Fibroblast of peridontal ligament (primary cell): ENCODE measurements around the gene SLC22A7.

Source experiments
- DNase-seq: peaks from one replicate; pipeline ENCODE4 v3.0.0-alpha.2; 2010; ENCODE audit errors: extremely low read depth

Gene SLC22A7

DNA sequence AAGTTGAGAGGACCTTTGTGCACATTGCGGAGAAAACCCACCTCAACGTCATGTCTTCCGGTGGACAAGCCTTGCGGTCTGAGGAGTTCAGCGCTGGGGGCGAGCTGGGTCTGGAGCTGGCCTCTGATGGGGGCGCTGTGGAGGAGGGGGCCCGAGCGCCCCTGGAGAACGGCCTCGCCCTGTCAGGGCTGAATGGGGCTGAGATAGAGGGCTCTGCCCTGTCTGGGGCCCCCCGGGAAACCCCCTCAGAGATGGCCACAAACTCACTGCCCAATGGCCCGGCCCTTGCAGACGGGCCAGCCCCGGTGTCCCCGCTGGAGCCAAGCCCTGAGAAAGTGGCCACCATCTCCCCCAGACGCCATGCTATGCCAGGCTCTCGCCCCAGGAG, 14.6 kb upstream of the SLC22A7 start:
- no peak for DNase-seq

DNA sequence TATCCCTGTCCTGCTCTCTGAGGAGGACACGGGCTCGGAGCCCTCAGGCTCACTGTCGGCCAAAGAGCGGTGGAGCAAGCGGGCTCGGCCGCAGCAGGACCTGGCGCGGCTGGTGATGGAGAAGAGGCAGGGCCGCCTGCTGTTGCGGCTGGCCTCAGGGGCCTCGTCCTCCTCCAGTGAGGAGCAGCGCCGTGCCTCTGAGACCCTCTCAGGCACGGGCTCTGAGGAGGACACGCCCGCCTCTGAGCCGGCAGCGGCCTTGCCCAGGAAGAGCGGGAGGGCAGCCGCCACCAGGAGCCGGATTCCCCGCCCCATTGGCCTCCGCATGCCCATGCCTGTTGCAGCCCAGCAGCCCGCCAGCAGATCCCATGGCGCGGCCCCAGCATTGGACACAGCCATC, 14.2 kb upstream of the SLC22A7 start:
- no peak for DNase-seq

DNA sequence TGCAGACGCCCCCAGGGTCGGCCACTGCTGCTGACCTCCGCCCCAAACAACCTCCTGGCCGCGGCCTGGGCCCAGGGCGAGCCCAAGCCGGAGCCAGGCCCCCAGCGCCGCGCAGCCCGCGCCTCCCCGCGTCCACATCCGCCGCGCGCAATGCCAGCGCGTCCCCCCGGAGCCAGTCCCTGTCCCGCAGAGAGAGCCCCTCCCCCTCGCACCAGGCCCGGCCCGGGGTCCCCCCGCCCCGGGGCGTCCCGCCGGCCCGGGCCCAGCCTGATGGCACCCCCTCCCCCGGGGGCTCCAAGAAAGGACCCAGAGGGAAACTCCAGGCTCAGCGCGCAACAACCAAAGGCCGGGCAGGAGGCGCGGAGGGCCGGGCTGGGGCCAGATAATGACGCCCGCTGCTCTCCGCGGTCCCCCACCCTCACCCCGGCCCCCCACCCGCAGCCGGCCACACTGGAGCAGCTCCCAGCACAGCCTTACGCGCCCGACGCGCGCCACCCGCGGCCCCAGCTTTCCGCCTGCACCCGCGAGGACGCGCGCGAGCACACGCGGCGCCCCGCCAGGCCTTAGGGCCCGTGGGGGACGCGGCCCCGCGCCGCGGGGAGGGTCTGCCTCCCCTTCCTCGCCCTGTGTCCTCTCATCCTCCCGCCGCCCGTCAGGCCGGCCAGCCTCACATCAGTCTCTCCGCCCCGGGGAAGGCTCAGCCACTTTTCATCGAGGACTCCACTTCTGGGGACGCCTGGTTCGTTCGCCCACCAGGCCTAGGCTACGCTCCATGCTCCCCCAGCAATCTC, 12.9 kb upstream of the SLC22A7 start:
- no peak for DNase-seq

DNA sequence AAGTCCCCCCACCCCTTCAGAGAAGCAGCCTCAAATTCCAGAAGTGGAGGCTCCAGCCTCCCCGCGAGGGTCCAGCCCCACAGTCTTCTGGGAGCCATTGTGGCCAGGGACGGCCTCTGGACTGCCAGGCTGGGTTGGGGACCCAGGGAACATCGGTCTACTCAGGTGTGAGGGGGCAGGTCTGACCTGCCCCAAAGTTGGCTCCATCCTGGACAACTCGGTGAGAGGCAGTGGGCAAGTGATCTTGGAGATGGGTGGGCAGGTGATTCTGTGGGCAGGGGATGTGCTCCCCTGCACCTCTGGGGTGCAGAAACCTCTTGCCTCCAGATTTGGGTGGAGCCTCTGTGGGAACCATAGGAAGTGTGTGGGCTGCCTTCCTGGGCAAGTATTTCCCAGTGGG, 12.2 kb upstream of the SLC22A7 start:
- DNase-seq = no peak

DNA sequence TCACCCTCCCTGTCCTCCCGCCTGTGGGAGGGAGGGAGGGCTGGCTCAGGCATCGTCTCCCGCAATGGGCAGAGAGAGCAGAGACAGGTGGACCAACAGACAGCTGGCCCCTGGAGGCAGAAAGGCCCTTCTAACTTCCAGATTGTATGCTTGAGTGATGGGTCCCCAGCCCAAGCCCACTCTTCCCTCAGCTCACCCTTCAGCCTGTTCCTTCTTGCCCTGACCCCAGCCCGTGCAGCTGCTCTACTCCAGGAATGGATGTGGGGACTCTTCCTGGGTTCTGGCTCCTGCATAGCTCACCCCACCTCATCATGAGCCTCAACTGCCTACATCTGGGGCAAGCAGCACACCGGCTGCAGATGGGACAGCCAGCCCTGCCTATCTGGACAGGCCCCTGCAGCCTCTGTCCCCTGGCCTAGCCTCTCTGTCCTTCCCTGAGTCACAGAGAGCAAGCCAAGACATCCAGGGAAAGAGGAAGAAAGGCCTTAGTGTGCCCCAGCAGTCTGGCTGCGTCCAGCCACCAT, 11.5 kb upstream of the SLC22A7 start:
- DNase-seq = no peak

DNA sequence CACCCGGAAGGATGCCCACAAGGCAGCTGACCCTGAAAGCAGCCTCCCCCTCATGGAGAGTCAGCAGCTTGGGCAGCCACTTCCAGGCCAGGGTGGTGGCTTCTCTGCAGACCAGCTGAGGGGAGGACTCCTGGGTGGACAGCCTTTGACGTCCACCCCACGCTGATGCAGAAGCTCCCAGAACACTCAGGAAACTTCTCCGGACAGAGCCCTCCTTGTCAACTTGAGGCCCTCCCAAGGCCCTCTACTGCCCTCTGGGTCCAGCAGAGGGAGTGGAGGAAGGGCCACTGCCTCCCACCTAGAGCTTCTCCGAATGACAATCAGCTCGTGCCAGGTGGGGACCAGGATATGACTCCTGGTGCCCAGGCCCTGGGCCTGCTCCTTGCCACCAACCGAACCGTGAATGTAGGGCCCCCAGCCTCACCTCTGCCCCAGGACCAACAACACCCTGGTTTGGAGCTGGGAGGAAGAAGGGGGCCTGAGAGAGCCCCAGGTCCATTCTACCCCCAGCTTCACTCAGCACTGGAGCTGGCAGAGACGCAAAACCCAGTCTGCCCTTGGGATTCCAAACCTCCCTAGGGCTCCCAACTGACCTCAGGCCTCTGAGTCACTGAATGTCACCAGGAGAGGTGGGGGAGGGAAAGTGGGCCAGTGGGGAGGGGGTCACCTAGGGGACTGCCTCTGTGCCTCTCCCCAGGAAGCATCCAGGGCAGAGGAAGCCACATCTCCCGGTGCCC, 10.9 kb upstream of the SLC22A7 start:
- no peak for DNase-seq

DNA sequence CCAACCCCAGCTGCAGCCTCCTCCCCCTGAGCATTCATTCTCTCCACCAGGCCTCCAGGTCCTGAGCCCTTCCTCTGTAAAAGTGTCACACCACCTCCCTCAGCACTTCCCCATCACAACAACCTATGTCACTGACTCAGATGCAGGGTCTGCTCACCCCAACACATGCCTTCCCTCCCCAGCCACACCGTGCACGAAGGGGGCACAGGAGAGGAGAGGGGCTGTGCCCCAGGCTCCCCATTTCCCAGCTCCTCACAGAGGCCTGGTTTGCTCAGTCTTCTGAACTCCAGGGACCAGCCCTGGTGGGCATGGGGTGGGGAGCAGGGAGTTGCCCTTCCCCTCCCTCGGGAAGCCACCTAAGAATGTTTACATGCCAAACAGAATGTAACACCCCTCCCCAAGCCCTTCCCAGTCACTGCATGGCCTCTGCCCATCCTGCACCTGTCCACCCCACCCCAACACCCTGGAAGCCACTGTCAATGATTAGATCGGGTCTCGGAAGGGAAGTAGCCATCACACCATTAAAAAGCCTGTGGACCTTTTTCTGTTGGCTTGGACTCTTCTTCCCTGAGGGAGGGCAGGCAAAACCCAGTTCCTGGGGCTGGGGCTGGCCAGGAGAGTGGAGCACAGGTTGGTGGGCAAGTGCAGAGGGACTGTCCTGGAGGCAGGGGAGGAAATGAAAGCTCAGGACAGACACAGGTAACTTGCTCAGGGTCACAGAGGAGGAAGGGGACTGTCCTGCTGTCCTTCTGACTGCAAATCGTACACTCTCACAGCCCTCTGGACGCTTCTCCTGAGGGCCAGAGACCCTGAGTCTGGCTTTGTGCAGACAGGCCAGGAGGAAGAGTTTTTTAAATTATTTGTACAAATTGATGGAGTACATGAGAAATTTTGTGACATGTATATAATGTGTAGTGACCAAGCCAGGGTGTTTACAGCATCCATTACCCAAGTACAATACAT, 10.1 kb upstream of the SLC22A7 start:
- DNase-seq = no peak

DNA sequence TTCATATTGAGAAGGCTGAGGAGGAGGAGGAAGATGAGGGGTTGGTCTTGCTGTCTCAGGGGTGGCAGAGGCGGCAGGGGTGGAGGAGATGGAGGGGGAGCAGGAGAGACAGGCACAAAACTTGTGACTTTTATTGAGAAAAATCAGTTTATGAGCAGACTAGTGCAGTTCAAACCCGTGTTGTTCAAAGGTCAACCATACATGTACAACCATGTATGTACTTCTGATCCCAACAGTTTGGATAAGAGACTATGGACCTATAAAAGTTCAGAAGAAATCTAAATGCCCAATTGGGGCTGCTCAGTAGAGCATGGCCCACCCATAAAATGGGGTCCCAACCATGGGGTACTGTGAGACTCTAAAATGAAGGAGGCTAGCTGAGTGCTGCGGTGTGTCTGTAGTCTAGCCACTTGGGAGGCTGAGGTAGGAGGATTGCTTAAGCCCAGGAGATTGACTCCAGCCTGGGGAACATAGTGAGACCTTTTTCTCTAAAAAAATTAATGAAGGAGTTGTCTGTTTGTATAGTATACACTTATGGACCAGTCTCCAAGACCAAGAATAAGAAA, 7.6 kb upstream of the SLC22A7 start:
- DNase-seq = no peak

DNA sequence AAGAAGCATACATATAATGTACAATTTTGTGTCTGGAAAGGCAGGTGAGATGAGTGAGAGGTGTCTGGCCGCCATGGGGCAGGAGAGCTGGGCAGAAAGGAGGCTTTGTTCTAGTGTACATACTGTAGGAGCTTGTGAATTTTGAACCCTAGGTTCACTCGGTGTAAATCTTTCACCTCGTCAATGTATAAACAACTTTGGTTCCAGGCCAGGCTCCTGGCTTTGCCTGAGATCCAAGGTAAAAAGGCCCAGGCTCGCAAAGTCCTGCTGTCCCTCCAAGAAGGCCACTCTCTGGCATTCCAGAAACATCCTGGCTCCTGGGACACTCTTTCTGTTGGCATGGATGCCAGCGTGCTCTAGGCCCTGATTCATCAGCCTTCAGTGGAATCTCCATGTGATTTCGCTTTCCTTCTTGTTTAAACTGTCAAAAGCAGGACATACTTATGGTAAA, 7.1 kb upstream of the SLC22A7 start:
- DNase-seq = peak; percentile 19

DNA sequence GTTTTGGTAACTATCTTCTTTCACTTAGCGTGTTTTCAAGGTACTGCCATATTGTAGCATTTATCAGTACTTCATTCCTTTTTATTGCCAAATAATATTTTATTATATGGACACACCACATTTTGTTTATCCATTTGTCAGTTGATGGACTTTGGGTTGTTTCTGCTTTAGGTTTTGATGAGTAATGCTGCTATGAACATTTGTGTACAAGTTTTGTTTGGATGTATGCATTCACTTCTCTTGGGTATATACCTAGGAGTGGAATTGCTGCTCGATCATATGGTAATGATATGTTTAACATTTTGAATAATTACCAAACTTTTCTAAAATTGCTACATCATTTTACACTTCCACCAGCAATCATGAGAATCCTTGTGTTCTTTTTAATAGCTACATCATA, 6.4 kb upstream of the SLC22A7 start:
- DNase-seq = no peak

DNA sequence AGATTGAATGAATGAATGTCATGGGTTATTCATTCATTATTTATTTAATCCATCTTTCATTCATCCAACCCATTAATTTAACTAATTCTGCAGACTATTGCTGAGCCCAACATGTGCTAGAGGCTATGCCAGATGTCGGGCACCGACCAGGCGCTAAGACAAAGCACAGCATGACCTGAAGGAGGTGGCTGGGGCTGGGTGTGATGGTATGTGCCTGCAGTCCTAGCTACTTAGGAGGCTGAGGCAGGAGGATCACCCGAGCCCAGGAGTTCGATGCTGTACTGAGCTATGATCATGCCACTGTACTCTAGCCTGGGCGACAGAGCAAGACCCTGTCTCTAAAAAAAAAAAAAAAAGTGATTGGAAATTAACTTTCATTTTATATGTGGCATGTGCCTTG, 5.7 kb upstream of the SLC22A7 start:
- no peak for DNase-seq

DNA sequence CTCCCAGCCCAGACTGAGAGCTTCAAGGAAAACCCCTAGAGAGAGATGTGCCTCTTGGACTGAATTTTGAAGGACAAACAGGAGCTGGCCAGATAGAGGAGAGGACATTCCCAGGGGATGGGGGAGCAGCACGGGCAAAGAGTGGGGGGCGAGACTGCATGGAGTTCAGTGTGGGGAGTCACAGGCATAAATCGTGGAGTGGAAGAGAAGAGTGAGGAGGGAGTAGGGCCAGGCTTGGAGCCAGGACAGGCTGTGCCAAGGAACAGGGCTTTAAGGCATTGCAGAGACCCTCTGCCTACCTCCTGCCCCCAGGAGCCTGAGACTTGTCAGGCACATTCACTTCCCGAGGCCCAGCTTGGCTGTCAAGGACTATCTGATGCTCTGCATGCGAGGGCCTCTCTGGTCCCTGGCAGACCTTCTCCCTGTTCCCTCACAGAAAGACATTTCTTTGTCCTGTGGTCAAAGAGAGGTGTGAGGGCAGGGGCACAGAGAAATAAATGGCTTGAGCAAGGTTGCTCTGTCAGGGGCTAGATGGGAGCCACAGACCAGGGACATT, 5.2 kb upstream of the SLC22A7 start:
- no peak for DNase-seq

DNA sequence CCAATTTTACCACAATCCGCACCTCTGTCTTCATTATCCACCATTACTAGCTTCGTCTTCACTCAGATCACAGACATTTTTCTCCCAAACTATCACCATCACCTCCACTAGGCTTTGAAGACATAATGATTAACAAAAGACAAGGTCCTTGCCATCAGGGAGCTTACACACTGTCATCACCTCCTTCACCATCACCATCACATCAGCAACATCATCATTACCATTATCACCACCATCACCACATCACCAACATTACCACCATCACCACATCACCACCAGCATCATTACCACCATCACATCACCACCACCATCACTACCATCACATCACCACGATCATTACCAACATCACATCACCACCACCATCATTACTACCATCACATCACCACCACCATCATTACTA, 4.4 kb upstream of the SLC22A7 start:
- DNase-seq = no peak

DNA sequence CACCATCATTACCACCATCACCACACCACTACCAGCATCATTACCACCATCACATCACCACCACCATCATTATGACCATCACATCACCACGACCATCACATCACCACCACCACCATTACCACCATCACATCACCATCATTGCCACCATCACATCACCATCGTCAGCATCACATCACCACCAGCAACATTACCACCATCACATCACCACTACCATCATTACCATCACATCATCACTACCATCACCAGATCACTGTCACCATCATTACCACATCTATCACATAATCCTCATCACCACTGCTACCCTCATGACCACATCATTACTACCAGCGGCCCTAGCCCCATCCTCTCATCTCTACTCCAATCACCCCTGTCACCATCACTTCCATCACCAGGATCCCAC, 3.5 kb upstream of the SLC22A7 start:
- no peak for DNase-seq

DNA sequence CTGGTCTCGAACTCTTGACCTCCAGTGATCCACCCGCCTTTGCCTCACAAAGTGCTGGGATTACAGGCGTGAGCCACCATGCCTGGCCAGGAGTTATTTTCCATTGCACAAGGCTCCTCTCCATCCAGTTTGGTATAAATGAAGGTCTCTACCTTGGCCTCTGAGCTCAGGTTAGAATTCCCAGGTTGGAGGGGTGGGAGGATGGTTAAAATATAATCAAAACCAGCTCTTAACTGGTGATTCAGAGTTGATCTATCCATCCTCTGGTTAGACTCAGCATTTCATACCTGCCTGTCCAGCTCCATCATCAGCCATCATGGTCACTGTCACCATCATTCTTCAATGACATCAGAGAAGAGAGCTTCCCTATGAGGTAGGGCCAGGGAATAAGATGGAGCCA, 2.6 kb upstream of the SLC22A7 start:
- DNase-seq = no peak

DNA sequence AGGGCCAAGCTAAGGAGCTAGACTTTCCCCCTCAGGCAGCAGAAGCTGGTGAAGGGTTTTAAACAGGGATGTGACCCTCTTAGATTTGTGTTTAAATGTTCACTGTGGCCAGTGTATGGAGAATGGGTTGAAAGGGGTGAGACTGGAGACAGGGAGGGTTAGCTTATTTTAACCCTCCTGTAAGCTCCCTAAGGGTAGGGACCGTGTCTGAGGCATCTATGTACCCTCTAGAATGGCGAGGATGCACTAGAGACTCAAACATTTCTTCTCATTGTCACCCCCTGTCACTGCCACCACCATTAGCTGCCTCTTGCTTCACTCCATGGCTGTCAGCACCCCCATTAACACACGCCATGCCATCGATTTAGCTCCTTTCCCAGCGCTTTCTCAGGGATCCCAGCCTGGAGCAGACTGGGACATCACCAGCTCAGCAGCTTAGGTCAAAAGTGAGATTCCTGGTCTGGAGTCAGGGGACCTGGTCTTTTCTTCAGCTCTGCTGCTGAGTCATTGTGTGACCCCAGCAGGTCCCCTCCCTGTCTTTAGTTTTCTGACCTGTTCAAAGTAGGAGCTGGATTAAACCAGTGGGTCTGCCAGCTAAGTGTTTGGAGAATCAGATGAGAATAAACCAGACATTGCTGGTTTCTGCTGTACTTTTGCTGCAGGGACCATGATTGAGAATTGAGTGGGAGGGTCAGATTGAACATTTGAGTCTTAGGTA, 1.1 kb upstream of the SLC22A7 start:
- DNase-seq = no peak

DNA sequence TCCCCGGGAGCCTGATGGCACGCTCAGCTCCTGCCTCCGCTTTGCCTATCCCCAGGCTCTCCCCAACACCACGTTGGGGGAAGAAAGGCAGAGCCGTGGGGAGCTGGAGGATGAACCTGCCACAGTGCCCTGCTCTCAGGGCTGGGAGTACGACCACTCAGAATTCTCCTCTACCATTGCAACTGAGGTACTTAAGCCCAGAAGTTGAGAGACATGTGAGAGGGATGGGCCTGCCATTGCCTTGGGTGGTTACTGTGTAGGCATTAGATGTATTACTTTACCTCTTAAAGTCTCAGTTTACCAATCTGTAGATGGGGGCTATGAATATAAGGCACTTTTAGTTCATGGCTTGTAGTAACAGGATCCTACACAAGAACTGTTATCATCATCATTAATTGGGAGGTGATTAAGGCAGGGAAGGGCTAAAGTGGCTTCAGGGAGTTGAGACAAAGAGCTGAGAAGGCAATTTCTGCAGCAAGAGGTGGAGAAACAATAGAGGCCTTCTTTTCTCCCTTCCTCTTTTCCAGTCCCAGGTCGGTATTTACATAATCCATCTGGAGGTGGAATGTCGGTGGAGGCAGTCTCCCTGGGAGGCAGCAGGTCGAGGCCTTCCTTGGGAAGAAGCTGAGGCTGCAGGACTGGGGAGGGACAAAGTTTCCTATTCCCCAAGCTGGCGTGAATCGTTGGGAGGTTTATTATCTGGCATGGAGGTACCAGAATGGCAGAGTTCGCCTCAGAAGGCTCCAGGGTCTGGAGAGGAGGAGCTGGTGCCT, 691 bp downstream of the SLC22A7 start:
- no peak for DNase-seq

DNA sequence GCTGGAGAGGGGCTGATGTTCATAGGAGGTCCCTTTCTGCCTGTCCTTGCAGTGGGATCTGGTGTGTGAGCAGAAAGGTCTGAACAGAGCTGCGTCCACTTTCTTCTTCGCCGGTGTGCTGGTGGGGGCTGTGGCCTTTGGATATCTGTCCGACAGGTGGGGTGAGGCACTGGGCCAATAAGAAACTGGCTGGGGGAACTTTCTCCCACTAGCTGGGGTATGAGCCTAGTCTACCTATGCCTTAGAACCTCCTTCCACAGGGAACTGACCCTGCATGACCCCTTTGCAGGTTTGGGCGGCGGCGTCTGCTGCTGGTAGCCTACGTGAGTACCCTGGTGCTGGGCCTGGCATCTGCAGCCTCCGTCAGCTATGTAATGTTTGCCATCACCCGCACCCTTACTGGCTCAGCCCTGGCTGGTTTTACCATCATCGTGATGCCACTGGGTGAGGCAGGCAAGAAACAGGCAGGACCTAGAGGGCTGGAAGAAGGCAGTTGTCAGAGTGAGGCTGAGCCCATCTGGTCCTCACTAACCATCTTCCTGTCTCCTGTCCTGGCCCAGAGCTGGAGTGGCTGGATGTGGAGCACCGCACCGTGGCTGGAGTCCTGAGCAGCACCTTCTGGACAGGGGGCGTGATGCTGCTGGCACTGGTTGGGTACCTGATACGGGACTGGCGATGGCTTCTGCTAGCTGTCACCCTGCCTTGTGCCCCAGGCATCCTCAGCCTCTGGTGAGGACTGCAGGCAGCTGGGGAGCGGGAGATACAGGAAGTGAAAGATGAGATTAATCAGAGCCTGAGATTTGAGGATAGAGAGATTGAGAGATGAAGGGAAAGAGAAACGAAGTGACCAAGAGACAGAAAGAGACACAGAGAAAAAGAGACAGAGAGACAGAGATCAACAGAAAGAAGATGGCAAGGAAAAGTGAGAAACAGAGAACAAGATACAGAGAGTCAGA, 1.6 kb downstream of the SLC22A7 start:
- DNase-seq = no peak
